Muscle layer of duodenum (tissue), 2 donors: ENCODE measurements around the gene AMBRA1.
A peak's percentile ranks its signal among the peaks of the same experiment; 100 is the strongest.

Source experiments
- H3K27ac ChIP-seq: one replicate; pipeline ENCODE4 v1.7.0; 2013; ENCODE audit warnings: mild to moderate bottlenecking, low read length
- H3K27me3 ChIP-seq: one replicate; pipeline ENCODE4 v1.7.0; 2013; ENCODE audit warnings: low read depth, mild to moderate bottlenecking, control low read depth, low read length
- H3K36me3 ChIP-seq, 2 donors: one replicate each; pipeline ENCODE4 v1.7.0; 2013; ENCODE audit warnings: low read length in 2 of 2, control low read depth in 1 of 2, mild to moderate bottlenecking in 1 of 2; ENCODE audit not compliant: insufficient read depth in 2 of 2, control insufficient read depth in 1 of 2
- H3K4me1 ChIP-seq, 2 donors: one replicate each; pipeline ENCODE4 v1.7.0; 2013; ENCODE audit warnings: low read length in 2 of 2, mild to moderate bottlenecking in 2 of 2, control low read depth in 1 of 2, moderate library complexity in 1 of 2; ENCODE audit not compliant: insufficient read depth in 2 of 2, control insufficient read depth in 1 of 2
- H3K4me3 ChIP-seq, 2 donors: one replicate each; pipeline ENCODE4 v1.7.0; 2013; ENCODE audit warnings: low read length in 2 of 2, low read depth in 1 of 2, mild to moderate bottlenecking in 1 of 2
- H3K9me3 ChIP-seq, 2 donors: one replicate each; pipeline ENCODE4 v1.7.0; 2013; ENCODE audit warnings: low read length in 2 of 2, control low read depth in 1 of 2, mild to moderate bottlenecking in 1 of 2; ENCODE audit not compliant: control insufficient read depth in 1 of 2
- donor health status: healthy.

The AMBRA1 gene

GRCh38 chr11:46593550-46594373 lies at the start of gene AMBRA1:
TSS of gene AMBRA1 (minus strand) at chr11:46594023. CDS start at chr11:46548380, 45,643 bp downstream.
- Histone ChIP-seq H3K36me3 (no peaks in the 10 kb centered on the region), H3K27ac (peak within 1 kb of the TSS; percentile 62), H3K27me3 (no peaks in the 10 kb centered on the region), H3K4me3 (peak within 1 kb of the TSS; percentile 89 to 96), H3K4me1 (peaks cover 4 to 25% of the 10 kb centered on the region in 2 donors), H3K9me3 (no peaks in the 10 kb centered on the region)

GRCh38 chr11:46643531-46643930 lies 49.7 kb upstream of the AMBRA1 start:
- Histone ChIP-seq H3K27me3 (no peaks in the 10 kb centered on the region), H3K27ac (no peak overlapping the region), H3K9me3 (no peaks in the 10 kb centered on the region), H3K4me3 (no peak overlapping the region), H3K4me1 (peaks cover 0 to 6% of the 10 kb centered on the region in 2 donors), H3K36me3 (peaks cover 12 to 44% of the 10 kb centered on the region in 2 donors)

GRCh38 chr11:46642627-46643335 lies 49.0 kb upstream of the AMBRA1 start:
- Histone ChIP-seq H3K36me3 (peaks cover 12 to 38% of the 10 kb centered on the region in 2 donors), H3K4me3 (no peak overlapping the region), H3K4me1 (no peaks in the 10 kb centered on the region), H3K27ac (no peak overlapping the region), H3K27me3 (no peaks in the 10 kb centered on the region), H3K9me3 (no peaks in the 10 kb centered on the region)

- no peak overlapping the region for H3K4me3 ChIP-seq
- peaks cover 12 to 28% of the 10 kb centered on the region in 2 donors for H3K36me3 ChIP-seq
- no peaks in the 10 kb centered on the region for H3K27me3 ChIP-seq
- no peaks in the 10 kb centered on the region for H3K4me1 ChIP-seq
- H3K27ac ChIP-seq, result no peak overlapping the region
- no peaks in the 10 kb centered on the region for H3K9me3 ChIP-seq
These were observed 47.8 kb upstream of the AMBRA1 start for GRCh38 chr11:46641639-46642038.

- Histone ChIP-seq H3K4me3 (no peak overlapping the region), H3K36me3 (peaks cover 6 to 20% of the 10 kb centered on the region in 2 donors), H3K9me3 (no peaks in the 10 kb centered on the region), H3K27ac (no peak overlapping the region), H3K27me3 (no peaks in the 10 kb centered on the region), H3K4me1 (peaks cover 0 to 4% of the 10 kb centered on the region in 2 donors)
These were observed 46.4 kb upstream of the AMBRA1 start for GRCh38 chr11:46640036-46640788.

- Histone ChIP-seq H3K36me3 (peaks cover 6 to 17% of the 10 kb centered on the region in 2 donors), H3K27ac (no peak overlapping the region), H3K4me3 (no peak overlapping the region), H3K9me3 (no peaks in the 10 kb centered on the region), H3K4me1 (peaks cover 0 to 4% of the 10 kb centered on the region in 2 donors), H3K27me3 (no peaks in the 10 kb centered on the region)
These were observed 45.5 kb upstream of the AMBRA1 start for GRCh38 chr11:46639197-46639839.

- H3K27ac ChIP-seq, result no peak overlapping the region
- H3K9me3 ChIP-seq, result no peaks in the 10 kb centered on the region
- no peaks in the 10 kb centered on the region for H3K27me3 ChIP-seq
- H3K36me3 ChIP-seq, result peaks cover 3 to 15% of the 10 kb centered on the region in 2 donors
- H3K4me3 ChIP-seq, result no peak overlapping the region
- peaks cover 0 to 4% of the 10 kb centered on the region in 2 donors for H3K4me1 ChIP-seq
These were observed 43.7 kb upstream of the AMBRA1 start for GRCh38 chr11:46637546-46637945.

- Histone ChIP-seq H3K9me3 (no peaks in the 10 kb centered on the region), H3K4me3 (no peak overlapping the region), H3K27me3 (no peaks in the 10 kb centered on the region), H3K4me1 (peaks cover 0 to 4% of the 10 kb centered on the region in 2 donors), H3K36me3 (peaks cover 15 to 24% of the 10 kb centered on the region in 2 donors), H3K27ac (no peak overlapping the region)
These were observed 41.8 kb upstream of the AMBRA1 start for GRCh38 chr11:46635557-46636139.

- H3K9me3 ChIP-seq, result no peaks in the 10 kb centered on the region
- no peak overlapping the region for H3K4me3 ChIP-seq
- H3K27me3 ChIP-seq, result no peaks in the 10 kb centered on the region
- peaks cover 0 to 4% of the 10 kb centered on the region in 2 donors for H3K4me1 ChIP-seq
- peaks cover 22% of the 10 kb centered on the region in 2 donors for H3K36me3 ChIP-seq
- H3K27ac ChIP-seq, result no peak overlapping the region
These were observed 39.7 kb upstream of the AMBRA1 start for GRCh38 chr11:46633291-46634217.

- H3K4me3 ChIP-seq, result no peak overlapping the region
- no peaks in the 10 kb centered on the region for H3K27me3 ChIP-seq
- no peaks in the 10 kb centered on the region for H3K9me3 ChIP-seq
- H3K4me1 ChIP-seq, result peaks cover 0 to 4% of the 10 kb centered on the region in 2 donors
- H3K27ac ChIP-seq, result no peak overlapping the region
- H3K36me3 ChIP-seq, result peaks cover 22% of the 10 kb centered on the region in 2 donors
These were observed 38.7 kb upstream of the AMBRA1 start for GRCh38 chr11:46632502-46632901.
